K562 (cell line): ENCODE results near the gene SOD1. TPM values are rescaled to one million over a fixed set of nuclear protein-coding genes. Genes with fewer than 3 reads are reported as not detected.

Source experiments
- ATAC-seq: fragments of 200-7000 bp; cut with Tn5 transposase; 3 replicates; pipeline ENCODE4 v1.9.1; 2020; ENCODE audit warnings: moderate library complexity
- Bru-seq: library from RNA; stranded (reverse); fragments of 400-500 nt; gene quantifications from one replicate; lab custom pipeline; 2021; lab: Mats Ljungman, UMichigan
- BruChase-seq, 2 experiments: library from RNA; stranded (reverse); fragments of 400-500 nt; gene quantifications; one replicate each; lab custom pipeline; 2021; lab: Mats Ljungman, UMichigan
- BruUV-seq: library from RNA; stranded (reverse); fragments of 400-500 nt; replicated peaks from 2 replicates; lab custom pipeline; 2021; lab: Mats Ljungman, UMichigan
- CTCF ChIA-PET: fragments of 300-600 bp; formaldehyde crosslinking; extraction: SDS; loops from one replicate; lab custom pipeline; 2021; ENCODE audit warnings: low intra/inter-chr PET ratio; lab: Yijun Ruan, JAX
- POLR2A ChIA-PET: fragments of 300-600, 350-650 bp; sonication (Branson Sonifier 250); formaldehyde crosslinking; extraction: SDS; loops from one replicate; lab custom pipeline; 2021; ENCODE audit warnings: antibody characterized with exemption, inconsistent platforms; lab: Yijun Ruan, JAX
- DNase-seq, 4 experiments: peaks; one replicate each; pipeline versions ENCODE4 v3.0.0 to v3.0.0-alpha.2; 2011 to 2018; ENCODE audit warnings: low spot score in 3 of 4, mixed read lengths in 3 of 4; ENCODE audit errors: extremely low read depth in 1 of 4
- FAIRE-seq: peaks from 2 replicates; lab custom pipeline; 2011; peaks lifted over from hg19 to GRCh38; lab: Jason Lieb, UNC
- H2AFZ ChIP-seq: 2 replicates; pipeline ENCODE4 v1.6.0; 2011; ENCODE audit warnings: low read depth, low read length, control low read depth, inconsistent platforms
- H3K27ac ChIP-seq: fragments of 200-600 bp; 3 replicates; pipeline ENCODE4 v1.8.0; 2011; ENCODE audit warnings: low read depth, mild to moderate bottlenecking, control low read depth, inconsistent platforms, low read length, moderate library complexity, mixed read lengths; ENCODE audit errors: extremely low read depth
- H3K27me3 ChIP-seq, 2 experiments: fragments of 300-600 bp in 1 of 2; 2 replicates in 1 of 2; 3 replicates in 1 of 2; pipeline versions ENCODE4 v1.6.0 to v1.8.0; 2011; ENCODE audit warnings: inconsistent platforms in 2 of 2, low read length in 2 of 2, mild to moderate bottlenecking in 1 of 2, mixed read lengths in 1 of 2, moderate library complexity in 1 of 2; ENCODE audit not compliant: control insufficient read depth in 2 of 2, insufficient read depth in 2 of 2
- H3K36me3 ChIP-seq: fragments of 300-600 bp; 3 replicates; pipeline ENCODE4 v1.8.0; 2011; ENCODE audit warnings: mild to moderate bottlenecking, low read length, inconsistent platforms; ENCODE audit not compliant: control insufficient read depth, insufficient read depth
- H3K4me1 ChIP-seq, 2 experiments: fragments of 200-600 bp in 1 of 2; replicated peaks in 1 of 2; 2 replicates in 1 of 2; 3 replicates in 1 of 2; pipeline versions ENCODE4 v1.5.1 to v1.8.0; 2011; ENCODE audit warnings: inconsistent platforms in 2 of 2, low read length in 2 of 2, mild to moderate bottlenecking in 1 of 2, mixed read lengths in 1 of 2, moderate library complexity in 1 of 2; ENCODE audit not compliant: control insufficient read depth in 2 of 2, insufficient read depth in 2 of 2
- H3K4me2 ChIP-seq: 2 replicates; pipeline ENCODE4 v1.6.1; 2011; ENCODE audit warnings: low read length, control low read depth, inconsistent platforms, mixed read lengths; ENCODE audit not compliant: insufficient read depth
- H3K4me3 ChIP-seq: fragments of 200-600 bp; sonication (generic), shearing (Covaris generic); 2 replicates; pipeline ENCODE4 v1.5.1; 2016; ENCODE audit warnings: control low read depth, inconsistent platforms
- H3K79me2 ChIP-seq: fragments of 200-600 bp; 3 replicates; pipeline ENCODE4 v1.8.0; 2011; ENCODE audit warnings: low read length, inconsistent platforms; ENCODE audit not compliant: control insufficient read depth, insufficient read depth
- H3K9ac ChIP-seq, 2 experiments: 2 replicates each; pipeline versions ENCODE4 v1.6.0 to v1.6.1; 2011; ENCODE audit warnings: low read depth in 2 of 2, low read length in 2 of 2, control low read depth in 1 of 2, inconsistent platforms in 1 of 2, mild to moderate bottlenecking in 1 of 2, mixed read lengths in 1 of 2; ENCODE audit not compliant: insufficient read depth in 1 of 2
- H3K9me1 ChIP-seq: one replicate; pipeline ENCODE4 v1.6.0; 2011; ENCODE audit warnings: inconsistent platforms, mild to moderate bottlenecking, low read length, moderate library complexity; ENCODE audit not compliant: control insufficient read depth, insufficient read depth
- H3K9me3 ChIP-seq: replicated peaks from 2 replicates; pipeline ENCODE4 v1.5.1; 2011; ENCODE audit warnings: low read depth, low read length, inconsistent platforms; ENCODE audit not compliant: control insufficient read depth, insufficient read depth
- H4K20me1 ChIP-seq: replicated peaks from 2 replicates; pipeline ENCODE4 v1.6.1; 2011; ENCODE audit warnings: low read length, inconsistent platforms, mixed read lengths; ENCODE audit not compliant: control insufficient read depth, insufficient read depth
- CAMTA2 ChIP-seq: fragments of 250-450 bp; sonication (Bioruptor Pico); conservative IDR thresholded peaks from 2 replicates; pipeline ENCODE4 v1.5.1; 2022
- CBFA2T2 ChIP-seq: fragments of 450-650 bp; conservative IDR thresholded peaks from 2 replicates; pipeline ENCODE4 v1.6.1; 2017; ENCODE audit warnings: mild to moderate bottlenecking
- FOS ChIP-seq: IDR thresholded peaks from 3 replicates; pipeline ENCODE4 v1.6.1; 2011; ENCODE audit not compliant: insufficient read length; ENCODE audit errors: extremely low read depth
- GATAD2B ChIP-seq: fragments of 450-650 bp; IDR thresholded peaks from 2 replicates; pipeline ENCODE4 v1.6.1; 2017; ENCODE audit warnings: mild to moderate bottlenecking, borderline replicate concordance
- GTF2F1 ChIP-seq: IDR thresholded peaks from 2 replicates; pipeline ENCODE4 v1.6.1; 2011; ENCODE audit warnings: low read depth, low read length, improper control_type of control experiment
- MEIS2 ChIP-seq: fragments of 450-650 bp; IDR thresholded peaks from 2 replicates; pipeline ENCODE4 v1.6.1; 2014; ENCODE audit warnings: mild to moderate bottlenecking; ENCODE audit not compliant: partially characterized antibody
- MIER1 ChIP-seq: fragments of 450-650 bp; IDR thresholded peaks from 2 replicates; pipeline ENCODE4 v1.6.1; 2016; ENCODE audit warnings: antibody characterized with exemption, mild to moderate bottlenecking, low read depth
- NCOA1 ChIP-seq: fragments of 450-650 bp; IDR thresholded peaks from 2 replicates; pipeline ENCODE4 v1.6.1; 2016; ENCODE audit warnings: low read depth
- PCBP1 ChIP-seq: fragments of 200-400 bp; formaldehyde crosslinking; IDR thresholded peaks from 2 replicates; pipeline ENCODE4 v1.6.1; 2018; ENCODE audit warnings: mild to moderate bottlenecking, low read depth, low read length; ENCODE audit not compliant: poor library complexity, severe bottlenecking
- RBM15 ChIP-seq: fragments of 200-400 bp; formaldehyde crosslinking; IDR thresholded peaks from 2 replicates; pipeline ENCODE4 v1.6.1; 2018; ENCODE audit warnings: mild to moderate bottlenecking, low read length, moderate library complexity; ENCODE audit not compliant: insufficient read depth
- RBM39 ChIP-seq: fragments of 200-400 bp; formaldehyde crosslinking; optimal IDR thresholded peaks from 2 replicates; pipeline ENCODE3; 2018; ENCODE audit warnings: low read depth, low read length
- SMARCB1 ChIP-seq: IDR thresholded peaks from 2 replicates; pipeline ENCODE4 v1.6.1; 2011; ENCODE audit warnings: improper control_type of control experiment, low read depth; ENCODE audit not compliant: insufficient read length
- SMARCE1 ChIP-seq: fragments of 450-650 bp; IDR thresholded peaks from 2 replicates; pipeline ENCODE4 v1.7.1; 2016; ENCODE audit warnings: mild to moderate bottlenecking
- SOX6 ChIP-seq: fragments of 450-650 bp; IDR thresholded peaks from 2 replicates; pipeline ENCODE4 v1.6.1; 2014; ENCODE audit warnings: mild to moderate bottlenecking
- SP2 ChIP-seq: IDR thresholded peaks from 2 replicates; pipeline ENCODE4 v1.6.1; 2011; ENCODE audit warnings: mild to moderate bottlenecking, low read depth, low read length, moderate library complexity; ENCODE audit not compliant: poor library complexity, severe bottlenecking; ENCODE audit errors: extremely low read depth
- STAT5B ChIP-seq: fragments of 250-450 bp; sonication (Bioruptor Pico); IDR thresholded peaks from 2 replicates; pipeline ENCODE4 v1.8.0; 2021; ENCODE audit warnings: mild to moderate bottlenecking, inconsistent platforms
- TAF1 ChIP-seq: IDR thresholded peaks from 2 replicates; pipeline ENCODE4 v1.6.1; 2011; ENCODE audit warnings: mild to moderate bottlenecking, low read length, moderate library complexity; ENCODE audit not compliant: insufficient read depth, control insufficient read depth, severe bottlenecking; ENCODE audit errors: extremely low read depth
- TAL1 ChIP-seq: fragments of 450-650 bp; IDR thresholded peaks from 2 replicates; pipeline ENCODE4 v1.6.1; 2016; ENCODE audit warnings: mild to moderate bottlenecking
- WGBS: fragments of 100-300 bp; shearing (Covaris generic); methylation state at CpG from one replicate; pipeline ENCODE4 v1.1.6; 2016; ENCODE audit warnings: low coverage, mixed read lengths; ENCODE audit not compliant: insufficient coverage; ENCODE audit errors: missing lambda C conversion rate; 5-methylcytosine and 5-hydroxymethylcytosine counted together
- in situ Hi-C: fragments of 300-500 bp; cut with MboI; formaldehyde crosslinking; loops from 4 replicates; pipeline ENCODE4 v1.15.0; 2018; ENCODE audit warnings: inconsistent platforms, mixed read lengths
- intact Hi-C: fragments of 100-400 bp; cut with micrococcal nuclease; formaldehyde crosslinking; loops from 2 replicates; pipeline ENCODE4 v1.14.2; 2022
- long read RNA-seq, 3 experiments: library from polyadenylated mRNA in 2 of 3; library from RNA in 1 of 3; unstranded in 2 of 3; stranded (forward) in 1 of 3; transcript quantifications; one replicate each; pipeline ENCODE4 v2.0.0, GENCODE V29; 2019 to 2022
- polyA minus RNA-seq, 3 experiments: library from RNA; depleted of rRNA, polyadenylated mRNA; stranded (reverse); fragments of >200 nt; gene quantifications; 2 replicates each; pipeline ENCODE4 v1.2.3, GENCODE V29; 2011
- polyA plus RNA-seq, 8 experiments: library from polyadenylated mRNA; depleted of rRNA in 4 of 8; stranded (reverse) in 5 of 8; unstranded in 3 of 8; fragments of >200 nt; fragmentation: Nextera tagmentation in 2 of 8; fragmentation: Illumina TruSeq in 1 of 8; extraction: Ambion mirVana in 2 of 8; extraction: Trizol in 1 of 8; gene quantifications; 2 replicates each; pipeline versions ENCODE4 v1.2.1 to v1.2.3, GENCODE V29; 2011 to 2014; ENCODE audit warnings: inconsistent platforms in 1 of 8, missing spikeins in 1 of 8
- total RNA-seq, 7 experiments: library from RNA; depleted of rRNA in 6 of 7; stranded (reverse); fragments of >200 nt in 6 of 7; fragmentation: Illumina TruSeq in 2 of 7; extraction: Trizol in 2 of 7; gene quantifications; 2 replicates each; pipeline versions ENCODE4 v1.2.1 to v1.2.3, GENCODE V29; 2011 to 2021; ENCODE audit warnings: low replicate concordance in 1 of 7

Gene SOD1
- 34.1 and 47.2 TPM in 2 replicates for total RNA-seq (2011; cell fraction: chromatin; rRNA removed; ENCODE audit: low replicate concordance)
- 65.2 and 66.5 TPM in 2 replicates for total RNA-seq (2011; cell fraction: nucleolus; rRNA removed)
- 81.2 and 82.4 TPM in 2 replicates for total RNA-seq (2011; cell fraction: nucleoplasm; rRNA removed)
- total RNA-seq (2014; rRNA removed) (419 and 452 TPM in 2 replicates), total RNA-seq (2014; rRNA removed; fragmentation: Illumina TruSeq; extraction: Trizol) (633 and 657 TPM in 2 replicates), total RNA-seq (2015; rRNA removed; fragmentation: Illumina TruSeq; extraction: Trizol) (603 and 618 TPM in 2 replicates), total RNA-seq (2021) (502 and 508 TPM in 2 replicates), polyA plus RNA-seq (2011; rRNA removed) (514 and 783 TPM in 2 replicates), polyA plus RNA-seq (2014; fragmentation: Illumina TruSeq; extraction: Trizol) (577 and 611 TPM in 2 replicates), polyA plus RNA-seq (2014; fragmentation: Nextera tagmentation; extraction: Ambion mirVana) (1,000 to 10,000 TPM; 1,386 to 1,409 TPM), polyA plus RNA-seq (2014; rRNA removed) (613 and 642 TPM in 2 replicates), polyA minus RNA-seq (2011; rRNA and poly(A)+ RNA removed) (483 and 698 TPM in 2 replicates), Bru-seq, nascent RNA (percentile 98 among the genes with signal in this experiment), BruChase-seq, experiment 1, labeled RNA remaining after a 2-hour chase (percentile 95 among the genes with signal in this experiment), BruChase-seq, experiment 2, labeled RNA remaining after a 6-hour chase (percentile 94 among the genes with signal in this experiment)
- polyA plus RNA-seq (2011; cell fraction: cytosol; rRNA removed): 344 and 485 TPM in 2 replicates
- 104 and 172 TPM in 2 replicates for polyA plus RNA-seq (2011; cell fraction: nucleus; rRNA removed)
- 288 and 652 TPM in 2 replicates for polyA plus RNA-seq (2012)
- 436 and 452 TPM in 2 replicates for polyA minus RNA-seq (2011; cell fraction: cytosol; rRNA and poly(A)+ RNA removed)
- polyA minus RNA-seq (2011; cell fraction: nucleus; rRNA and poly(A)+ RNA removed): 37.4 and 67.0 TPM in 2 replicates
- long read RNA-seq, experiment 1, transcript SOD1-201 (5 exons, 966 nt): major isoform, 827 of 1,089 reads
- long read RNA-seq, experiment 1, partial matches to known transcripts: 45 of 1,089 reads
- long read RNA-seq, experiment 1, other reads (novel, unspliced or antisense): 213 of 1,089 reads
- long read RNA-seq, experiment 2, transcript SOD1-201 (5 exons, 966 nt): major isoform, 453 of 517 reads
- long read RNA-seq, experiment 2, partial matches to known transcripts: 40 of 517 reads
- long read RNA-seq, experiment 2, other reads (novel, unspliced or antisense): 24 of 517 reads
- long read RNA-seq, experiment 3, transcript SOD1-201 (5 exons, 966 nt): major isoform, 760 of 791 reads
- long read RNA-seq, experiment 3, partial matches to known transcripts: 5 of 791 reads
- long read RNA-seq, experiment 3, other reads (novel, unspliced or antisense): 25 of 791 reads

DNA sequence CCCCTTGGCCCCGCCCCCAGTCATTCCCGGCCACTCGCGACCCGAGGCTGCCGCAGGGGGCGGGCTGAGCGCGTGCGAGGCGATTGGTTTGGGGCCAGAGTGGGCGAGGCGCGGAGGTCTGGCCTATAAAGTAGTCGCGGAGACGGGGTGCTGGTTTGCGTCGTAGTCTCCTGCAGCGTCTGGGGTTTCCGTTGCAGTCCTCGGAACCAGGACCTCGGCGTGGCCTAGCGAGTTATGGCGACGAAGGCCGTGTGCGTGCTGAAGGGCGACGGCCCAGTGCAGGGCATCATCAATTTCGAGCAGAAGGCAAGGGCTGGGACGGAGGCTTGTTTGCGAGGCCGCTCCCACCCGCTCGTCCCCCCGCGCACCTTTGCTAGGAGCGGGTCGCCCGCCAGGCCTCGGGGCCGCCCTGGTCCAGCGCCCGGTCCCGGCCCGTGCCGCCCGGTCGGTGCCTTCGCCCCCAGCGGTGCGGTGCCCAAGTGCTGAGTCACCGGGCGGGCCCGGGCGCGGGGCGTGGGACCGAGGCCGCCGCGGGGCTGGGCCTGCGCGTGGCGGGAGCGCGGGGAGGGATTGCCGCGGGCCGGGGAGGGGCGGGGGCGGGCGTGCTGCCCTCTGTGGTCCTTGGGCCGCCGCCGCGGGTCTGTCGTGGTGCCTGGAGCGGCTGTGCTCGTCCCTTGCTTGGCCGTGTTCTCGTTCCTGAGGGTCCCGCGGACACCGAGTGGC lies at the start of gene SOD1:
TSS of gene SOD1 (plus strand) at position 158 of the 723 bp plus-strand sequence. CDS start at position 235, 77 bp downstream.
- Histone ChIP-seq H3K27ac (peak within 1 kb of the TSS; percentile 96), H3K4me3 (peak within 1 kb of the TSS; percentile 71), H3K9ac (peak within 1 kb of the TSS; percentile 90 to 100), H3K9me3 (no peaks in the 10 kb centered on the region), H3K9me1 (no peaks in the 10 kb centered on the region), H3K79me2 (peaks cover 50% of the 10 kb centered on the region), H3K4me1 (peaks cover 18 to 28% of the 10 kb centered on the region in 2 experiments; a peak in 4 of 5 replicates), H3K27me3 (no peaks in the 10 kb centered on the region), H4K20me1 (peaks cover 17% of the 10 kb centered on the region; the same call in 1 of the 2 replicates), H2AFZ (peak within 1 kb of the TSS; percentile 96), H3K4me2 (peak within 1 kb of the TSS; percentile 98), H3K36me3 (peaks cover 35% of the 10 kb centered on the region)
- in situ Hi-C loops (no loop called here), intact Hi-C loops (no loop called here)
- ChIA-PET CTCF (no interaction called here), POLR2A (interaction anchor here (0.9 to 2.2 kb wide), 4 partner anchors 10 to 234 kb away, joined by 3 to 20 read pairs (median 3); no protein-coding TSS in a partner anchor)
- FAIRE-seq (peak; percentile 77), DNase-seq (peak; percentile 98 to 99 (median 98)), ATAC-seq (peak; percentile 96)
- WGBS: under 1% methylated on average over 57 of the region's 87 CpGs
- BruUV-seq: no TSS peak
- peak; percentile 98 for TF ChIP-seq GTF2F1
- peak; percentile 46 for TF ChIP-seq PCBP1
- no peak for TF ChIP-seq MEIS2
- peak; percentile 83 for TF ChIP-seq TAF1
- TF ChIP-seq CBFA2T2: no peak
- TF ChIP-seq SMARCE1: no peak
- peak; percentile 39 for TF ChIP-seq FOS
- TF ChIP-seq RBM15: no peak
- no peak for TF ChIP-seq NCOA1
- TF ChIP-seq SP2: peak; percentile 50
- peak; percentile 96 for TF ChIP-seq GATAD2B
- TF ChIP-seq SMARCB1: no peak
- TF ChIP-seq CAMTA2 (CRISPR knock-in tag): peak; percentile 84
- no peak for TF ChIP-seq TAL1
- TF ChIP-seq MIER1: no peak
- no peak for TF ChIP-seq STAT5B (CRISPR knock-in tag)
- TF ChIP-seq SOX6: 0 out of 2 replicates have a peak, but pooled peaks have one; percentile 19
- TF ChIP-seq RBM39: no peak
